AG09309 (cell line): ENCODE measurements around the gene RPP25L.

Experiments
- DNase-seq: peaks from one replicate; pipeline ENCODE4 v3.0.0-alpha.2; 2010; ENCODE audit warnings: low read depth
- H3K4me3 ChIP-seq: 2 replicates; pipeline ENCODE4 v1.5.1; 2011; ENCODE audit warnings: mild to moderate bottlenecking, low read depth, low read length, moderate library complexity; ENCODE audit not compliant: control insufficient read depth
- CTCF ChIP-seq: IDR thresholded peaks from 2 replicates; pipeline ENCODE4 v1.5.1; 2011; ENCODE audit warnings: mild to moderate bottlenecking, low read depth, low read length, inconsistent platforms; ENCODE audit not compliant: insufficient read depth, control insufficient read depth; ENCODE audit errors: missing control alignments

Gene RPP25L

GRCh38 chr9:34574571-34574970 lies 37.3 kb downstream of the RPP25L start:
- no peak overlapping the region for H3K4me3 ChIP-seq
- no peak for TF ChIP-seq CTCF
- DNase-seq, result no peak

- no peak overlapping the region for H3K4me3 ChIP-seq
- no peak for DNase-seq
- TF ChIP-seq CTCF, result no peak
Measured at GRCh38 chr9:34573599-34574325, 38.1 kb downstream of the RPP25L start.

DNA sequence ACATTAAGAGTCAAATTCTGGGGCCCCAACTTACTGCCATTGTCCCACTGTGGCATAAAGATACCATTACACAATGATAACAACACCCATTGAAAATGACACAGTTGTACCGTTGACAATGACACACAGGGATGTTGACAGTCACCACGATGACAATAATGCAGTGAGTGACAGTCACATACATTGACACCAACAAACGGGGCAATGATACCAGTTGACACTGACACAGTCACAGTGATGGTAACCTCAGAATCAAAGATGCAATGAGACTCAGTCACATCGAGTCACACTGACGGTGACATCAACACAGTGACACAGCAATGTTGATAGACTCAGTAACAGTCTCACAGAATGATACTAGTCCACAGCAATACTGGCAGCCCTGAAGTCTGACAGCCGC lies 39.3 kb downstream of the RPP25L start:
- no peak overlapping the region for H3K4me3 ChIP-seq
- no peak for DNase-seq
- no peak for TF ChIP-seq CTCF

GRCh38 chr9:34572092-34572491 lies 39.8 kb downstream of the RPP25L start:
- H3K4me3 ChIP-seq, result no peak overlapping the region
- TF ChIP-seq CTCF, result no peak
- DNase-seq, result no peak

- no peak for TF ChIP-seq CTCF
- H3K4me3 ChIP-seq, result no peak overlapping the region
- no peak for DNase-seq
Measured at GRCh38 chr9:34571481-34571810, 40.5 kb downstream of the RPP25L start.

- TF ChIP-seq CTCF, result no peak
- no peak for DNase-seq
- no peak overlapping the region for H3K4me3 ChIP-seq
Measured at GRCh38 chr9:34570809-34571480, 41.0 kb downstream of the RPP25L start.
